Fibroblast of skin of back (primary cell): Measurements from ENCODE around the gene DTL.

ENCODE experiments used
- DNase-seq: peaks from one replicate; pipeline ENCODE4 v3.0.0-alpha.2; 2013

The DTL gene

GRCh38 chr1:212098771-212099170, 63.2 kb downstream of the DTL start:
- no peak for DNase-seq

- DNase-seq = no peak
Observed at GRCh38 chr1:212101251-212101650, 65.7 kb downstream of the DTL start.

DNA sequence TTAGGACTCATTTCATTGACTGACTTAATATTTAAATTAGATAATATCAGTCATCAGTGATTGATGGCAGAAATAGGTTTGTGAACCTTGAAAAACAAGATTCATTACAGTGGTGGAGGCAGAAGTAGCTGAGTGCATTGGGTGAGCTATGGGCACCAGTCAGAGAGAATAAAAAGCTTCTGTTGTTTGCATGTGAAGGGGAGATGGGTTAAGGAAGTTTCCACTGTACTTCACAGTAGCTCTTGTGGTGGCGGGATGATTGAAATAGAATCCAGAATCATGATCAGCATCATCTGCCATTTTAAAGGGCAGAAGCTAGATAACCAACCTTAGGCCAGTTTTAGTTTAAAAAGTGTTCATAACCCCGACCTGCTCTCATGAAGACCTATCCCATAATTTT, 66.2 kb downstream of the DTL start:
- DNase-seq = no peak

DNA sequence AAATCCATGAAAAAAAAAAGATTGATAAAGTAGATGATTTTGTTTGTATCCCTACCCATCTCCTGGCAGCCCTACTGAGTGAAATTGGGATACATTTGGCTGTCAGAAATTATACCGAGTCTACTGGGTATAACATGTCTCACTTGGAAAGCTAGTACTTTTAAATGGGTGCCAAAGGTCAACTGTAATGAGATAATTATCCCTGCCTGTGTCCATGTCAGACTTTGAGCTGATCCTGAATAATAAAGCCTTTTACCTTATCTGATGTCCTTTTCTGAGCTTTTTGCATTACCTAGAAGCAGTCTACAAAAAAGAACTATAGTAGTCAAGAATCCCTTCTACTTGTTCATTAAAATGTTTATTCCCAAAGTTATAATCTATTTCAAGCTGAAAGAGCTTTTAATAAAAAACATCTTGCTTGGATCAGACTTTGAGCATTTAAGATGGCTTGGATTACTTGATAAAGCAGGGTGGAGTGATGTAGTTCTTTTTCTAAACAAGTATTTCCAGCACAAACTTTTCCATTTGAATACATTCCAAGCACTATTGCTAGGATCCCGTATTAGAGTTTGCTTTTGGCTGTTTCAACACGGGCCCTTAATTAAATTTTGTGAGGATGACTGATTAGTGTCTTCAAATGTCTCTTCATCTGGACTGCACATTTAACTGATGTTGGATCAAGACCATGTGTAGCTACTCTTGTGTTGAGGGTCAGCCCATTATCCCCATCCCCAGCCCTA, 69.2 kb downstream of the DTL start:
- no peak for DNase-seq

DNA sequence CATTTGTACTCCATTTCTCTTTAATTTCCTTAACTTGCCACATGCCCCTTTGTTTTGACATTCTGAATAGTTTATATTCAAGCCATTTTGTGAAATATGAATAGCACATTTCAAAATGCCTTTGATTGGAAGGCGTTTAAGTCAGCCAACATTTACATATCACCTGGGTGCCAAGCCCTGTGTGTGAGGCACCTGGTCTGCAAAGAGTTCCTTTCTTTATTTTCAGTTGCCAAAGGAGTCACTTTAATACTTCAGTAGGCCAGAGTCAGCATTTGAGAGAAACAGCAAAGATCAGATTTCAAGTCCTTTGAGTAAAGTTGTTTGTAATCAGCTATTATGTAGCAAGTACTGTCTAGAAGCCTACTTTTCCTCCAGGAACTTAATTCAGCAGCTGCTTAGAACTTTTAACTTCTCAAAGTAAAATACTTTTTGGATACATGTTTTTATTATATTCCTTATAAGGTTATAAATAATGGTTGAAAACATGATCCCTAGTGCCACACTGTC, 70.8 kb downstream of the DTL start:
- DNase-seq = no peak

DNA sequence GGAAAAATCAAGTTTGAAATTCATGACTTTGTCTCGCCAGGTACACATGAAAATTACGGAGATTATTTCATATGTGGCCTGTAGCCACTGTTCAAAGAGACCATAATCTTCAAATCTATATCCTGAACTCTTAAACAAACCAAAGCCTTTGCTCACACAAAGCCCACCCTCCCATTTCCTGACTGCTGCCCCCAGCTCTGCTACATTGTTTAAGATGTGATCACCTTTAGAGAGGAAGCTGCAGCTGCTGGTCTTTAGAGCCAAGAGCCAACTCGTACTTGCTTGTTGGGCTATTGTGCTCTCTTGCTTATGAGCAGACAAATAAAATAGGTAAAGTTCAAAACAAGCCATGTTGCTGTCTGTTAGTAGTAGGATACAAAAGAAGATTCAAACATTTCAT, 71.9 kb downstream of the DTL start:
- DNase-seq = no peak

GRCh38 chr1:212108187-212108586, 72.6 kb downstream of the DTL start:
- no peak for DNase-seq

- DNase-seq = no peak
Observed at GRCh38 chr1:212108981-212109380, 73.4 kb downstream of the DTL start.

DNA sequence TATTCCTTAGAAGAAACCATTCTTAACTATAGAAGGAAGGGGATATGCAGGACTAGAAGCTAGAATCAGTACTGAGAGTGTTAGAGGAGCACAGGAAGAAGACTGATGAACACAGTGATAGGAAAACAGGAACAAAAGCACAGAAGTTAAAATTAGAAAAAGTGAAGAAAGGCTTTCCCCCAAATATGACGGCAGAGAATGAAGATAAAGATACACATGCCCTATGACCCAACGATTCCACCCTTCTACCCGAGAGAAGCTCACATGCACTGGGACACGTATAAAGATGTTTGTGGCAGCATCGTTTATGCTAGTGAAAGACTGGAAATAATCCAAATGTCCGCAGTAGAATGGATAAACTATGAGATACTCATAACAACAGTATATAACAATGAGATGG, 74.2 kb downstream of the DTL start:
- DNase-seq = no peak

DNA sequence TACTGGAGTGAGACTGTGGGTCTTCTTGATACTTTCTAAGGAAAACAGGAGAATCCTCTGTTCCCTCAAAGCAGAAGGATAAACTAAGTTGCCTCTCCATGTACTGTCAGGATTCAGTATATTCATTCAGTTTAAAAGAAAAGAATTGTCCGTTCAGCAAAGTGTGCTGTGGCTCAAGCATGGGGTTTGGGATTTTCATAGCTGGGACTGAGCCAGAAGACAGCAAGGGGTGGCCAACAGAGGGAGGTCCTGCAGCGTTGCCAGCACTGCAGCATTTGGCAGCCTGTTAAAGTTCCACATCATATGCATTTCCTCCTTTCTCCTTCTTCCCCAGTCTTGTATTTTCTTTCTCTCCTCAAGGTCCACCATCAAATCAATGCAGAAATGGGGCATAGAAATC, 75.1 kb downstream of the DTL start:
- DNase-seq = peak; percentile 46

DNA sequence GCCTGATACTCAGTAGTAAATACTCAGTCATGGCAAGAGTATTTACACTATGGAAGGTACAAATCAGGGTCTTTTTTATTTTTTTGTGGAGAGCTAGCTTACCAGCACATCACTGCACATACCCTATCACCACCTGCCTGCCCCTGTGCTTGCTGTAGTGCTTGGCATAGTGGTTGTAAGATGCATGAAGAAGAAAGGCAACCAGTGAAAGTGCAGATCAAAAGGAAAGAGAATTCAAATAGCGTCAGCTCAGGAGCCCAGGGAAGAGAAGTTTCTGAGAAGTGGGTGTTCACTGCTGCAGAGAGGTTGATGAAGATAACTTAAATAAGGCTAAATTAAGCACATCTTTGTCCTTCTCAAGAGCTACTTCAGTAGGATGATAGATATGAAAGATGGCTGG, 76.0 kb downstream of the DTL start:
- no peak for DNase-seq

DNA sequence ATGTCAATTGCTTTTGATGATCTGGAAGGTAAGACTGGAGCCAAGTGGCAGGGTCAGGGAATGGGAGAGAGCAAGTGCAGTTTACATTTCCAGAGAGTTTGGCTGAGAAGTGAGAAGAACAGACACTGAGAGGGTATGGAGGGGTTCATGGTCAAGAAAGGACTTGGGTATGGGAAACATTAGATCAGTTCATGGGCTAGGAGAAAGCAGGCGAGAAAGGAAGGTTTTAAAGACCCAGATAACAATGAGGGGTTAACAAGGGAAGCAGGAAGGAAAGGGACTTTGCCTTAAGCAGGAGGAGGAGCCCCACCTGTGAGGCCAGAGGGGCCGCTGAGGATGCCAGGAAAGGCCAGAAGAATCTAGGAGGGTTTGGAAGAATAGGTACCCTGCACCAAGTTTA, 78.2 kb downstream of the DTL start:
- DNase-seq = no peak

DNA sequence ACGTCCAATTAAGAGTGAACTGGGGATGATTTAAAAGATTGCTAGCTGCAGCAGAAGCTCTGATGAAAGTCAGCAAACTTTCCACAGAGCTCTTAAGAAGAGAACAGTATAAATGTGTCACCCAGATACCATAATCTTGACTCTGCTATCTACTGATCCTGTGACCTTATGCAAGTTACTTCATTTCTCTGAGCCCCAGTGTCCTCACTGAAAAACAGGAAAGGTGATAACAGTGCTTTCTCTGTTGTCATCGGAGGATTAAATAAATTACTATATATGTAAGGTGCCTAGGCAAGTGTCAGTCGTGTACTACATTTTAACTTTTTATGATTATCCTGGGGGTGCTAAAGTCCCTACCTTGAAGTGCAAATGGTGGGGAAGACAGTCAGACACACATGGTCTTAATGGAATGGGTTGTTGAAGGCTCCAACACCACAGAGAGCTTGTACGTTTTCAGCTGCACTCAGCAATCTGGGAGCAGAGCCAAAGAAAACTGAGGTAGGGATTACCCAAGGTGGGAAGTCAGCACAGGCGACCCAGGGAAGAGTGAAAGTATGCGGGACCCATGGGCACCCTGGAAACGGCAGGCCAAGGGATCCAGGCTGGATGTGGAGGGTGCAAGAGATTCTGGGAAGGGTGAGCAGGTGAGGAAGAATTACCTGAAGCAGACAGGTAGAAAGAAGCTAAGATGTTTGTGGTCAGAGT, 82.8 kb downstream of the DTL start:
- DNase-seq = no peak

DNA sequence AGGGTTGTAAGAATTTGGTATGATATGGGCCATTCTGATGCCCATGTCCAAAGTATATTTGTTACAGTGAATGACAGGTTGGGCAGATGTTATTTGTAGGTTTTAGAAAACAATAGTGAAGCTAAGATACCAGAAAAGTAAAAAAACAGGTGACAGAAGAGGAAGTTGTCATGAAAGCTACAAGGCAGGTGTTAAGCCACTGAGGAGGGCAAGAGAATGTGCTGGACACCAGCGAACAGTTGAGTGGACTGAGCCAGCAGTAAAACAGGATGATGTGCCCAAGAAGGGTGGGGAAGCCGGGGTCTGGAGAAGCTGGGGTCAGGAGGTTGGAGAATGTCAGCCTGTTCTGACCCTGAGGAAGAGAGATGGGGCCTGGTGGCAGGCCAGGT, 83.3 kb downstream of the DTL start:
- no peak for DNase-seq

DNA sequence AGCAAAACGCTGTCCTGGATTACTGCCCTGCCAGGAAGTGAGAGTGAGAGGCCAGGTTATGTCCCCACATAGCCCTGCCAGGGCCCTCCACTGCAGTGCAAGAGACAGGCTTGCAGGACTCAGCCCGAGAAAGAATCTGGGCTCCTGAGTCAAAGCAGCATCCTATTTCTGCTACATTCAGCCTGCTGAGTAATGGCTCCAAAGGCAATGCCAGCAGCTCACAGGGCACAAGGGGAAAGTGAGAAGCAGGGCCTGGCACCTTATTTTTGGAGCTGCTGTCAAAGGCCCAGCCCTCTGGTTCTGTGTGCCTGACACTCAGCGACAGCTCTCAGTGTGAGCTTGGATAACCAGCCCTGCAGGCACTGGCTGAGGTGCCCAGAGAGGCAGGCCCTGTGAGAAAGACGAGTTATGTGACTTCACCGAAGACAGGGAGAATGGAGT, 83.9 kb downstream of the DTL start:
- DNase-seq = no peak

- DNase-seq = no peak
Observed at GRCh38 chr1:212119863-212120262, 84.3 kb downstream of the DTL start.

GRCh38 chr1:212121779-212122178, 86.2 kb downstream of the DTL start:
- no peak for DNase-seq

GRCh38 chr1:212124690-212125582, 89.4 kb downstream of the DTL start:
- DNase-seq = no peak

DNA sequence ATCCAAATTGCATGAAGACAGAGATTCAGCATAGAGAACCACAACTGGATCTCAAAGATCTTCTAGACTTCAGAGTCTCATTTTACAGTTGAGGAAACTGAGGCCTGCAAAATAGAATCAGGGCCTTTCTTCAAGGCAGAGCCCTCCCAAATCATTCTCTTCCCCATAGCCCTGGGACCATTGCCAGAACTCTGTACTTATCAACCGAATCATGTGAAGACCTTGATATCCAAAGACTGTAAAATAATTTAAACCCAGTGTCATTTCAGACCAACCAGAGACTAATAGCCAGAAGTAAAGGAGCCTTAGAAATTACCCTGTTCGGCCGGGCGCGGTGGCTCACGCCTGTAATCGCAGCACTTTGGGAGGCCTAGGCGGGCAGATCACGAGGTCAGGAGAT, 90.1 kb downstream of the DTL start:
- DNase-seq = no peak

DNA sequence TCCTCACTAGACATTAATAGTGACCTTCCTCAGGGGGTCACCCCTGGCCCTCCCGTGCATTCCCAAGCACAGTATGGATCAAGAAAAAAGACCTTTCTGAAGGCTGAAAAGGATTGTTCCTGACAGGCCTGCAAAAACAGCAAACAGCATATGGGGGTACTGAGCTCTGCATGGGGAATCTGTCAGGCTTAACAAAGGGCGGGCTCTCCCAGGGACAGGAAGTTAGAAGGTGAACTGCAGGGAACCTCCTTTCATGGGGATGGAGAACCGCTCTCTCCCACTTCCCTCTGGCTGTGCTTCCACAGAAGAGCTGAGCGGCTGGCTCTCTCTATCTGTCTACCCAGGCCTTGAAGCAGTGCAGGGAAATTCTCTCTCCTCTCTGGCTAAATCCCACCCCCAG, 91.7 kb downstream of the DTL start:
- DNase-seq = no peak

DNA sequence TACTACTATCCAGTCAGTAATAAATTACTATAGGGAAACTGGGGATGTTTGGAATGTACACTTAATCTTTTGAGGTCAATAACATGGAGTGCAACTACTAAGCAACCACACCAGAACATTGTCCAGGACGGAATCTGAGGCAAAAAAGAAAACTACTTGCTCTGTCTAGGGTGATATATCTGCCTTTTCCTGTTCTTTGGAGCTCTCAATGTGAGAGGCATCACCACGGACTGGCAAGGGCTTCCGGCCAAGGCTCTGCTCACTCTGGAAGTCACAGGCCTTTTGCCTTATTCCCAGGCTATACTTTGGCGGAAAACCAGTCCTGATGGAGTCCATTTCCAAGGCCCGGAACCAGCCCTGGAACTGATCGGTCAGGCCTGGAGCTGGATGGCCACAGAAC, 94.2 kb downstream of the DTL start:
- DNase-seq = no peak

DNA sequence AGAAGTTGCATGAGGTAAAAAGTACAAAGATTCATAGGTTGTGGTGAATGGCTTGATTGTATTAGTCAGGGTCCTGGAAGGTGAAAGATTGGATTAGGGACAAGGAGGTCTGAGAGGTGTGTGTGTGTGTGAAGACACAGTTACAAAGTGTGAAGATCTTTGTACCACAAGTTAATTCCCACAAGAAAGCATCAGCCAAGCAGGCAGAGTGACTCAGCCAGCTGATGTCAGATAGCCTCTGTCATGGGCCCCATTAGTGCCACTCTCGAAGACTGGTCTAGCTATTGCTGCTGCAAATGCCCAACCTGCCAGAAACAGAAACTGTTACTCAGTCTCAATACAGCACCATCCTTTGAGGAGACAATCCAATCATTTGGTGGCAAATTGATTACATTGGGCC, 96.5 kb downstream of the DTL start:
- peak; percentile 5 for DNase-seq

DNA sequence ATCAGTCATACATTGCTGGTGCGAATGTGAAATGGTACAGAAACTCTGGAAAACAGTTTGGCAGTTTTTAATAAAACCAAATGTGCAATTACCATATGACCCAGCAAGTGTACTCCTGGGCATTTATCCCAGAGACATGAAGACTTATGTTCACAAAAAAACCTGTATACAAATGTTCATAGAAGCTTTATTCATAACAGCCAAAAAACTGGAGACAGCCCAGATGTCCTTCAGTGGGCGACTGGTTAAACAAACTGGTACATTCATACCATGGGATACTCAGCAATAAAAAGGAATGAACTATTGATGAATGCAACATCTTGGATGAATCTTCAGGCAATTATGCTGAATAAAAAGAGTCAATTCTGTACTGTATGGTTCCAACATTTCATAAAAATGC, 97.8 kb downstream of the DTL start:
- DNase-seq = no peak
